Left colon (tissue), 2 donors: ENCODE results near the gene AHCYL1. TPM values are rescaled to one million over a fixed set of nuclear protein-coding genes. Genes with fewer than 3 reads are reported as not detected.

ENCODE experiments used
- ATAC-seq: fragments of 200-7000 bp; cut with Tn5 transposase; one replicate; pipeline ENCODE4 v1.9.1; 2020; ENCODE audit warnings: mild to moderate bottlenecking, moderate library complexity
- DNase-seq, 2 donors: peaks; one replicate each; pipeline ENCODE4 v3.0.0-alpha.2; 2020
- intact Hi-C, 2 donors: fragments of 100-400 bp; cut with DNase I in 1 of 2; cut with micrococcal nuclease in 1 of 2; formaldehyde crosslinking; loops; one replicate each; pipeline versions ENCODE4 v1.11.2 to v1.14.0; 2022; cut with DNase I, micrococcal nuclease
- total RNA-seq, 2 donors: library from RNA; stranded (reverse); fragmentation: NEBNext Ultra II Directional; extraction: Animal tissue kit (Norgen Biotek cat#: 25700); gene quantifications; one replicate each; pipeline ENCODE4 v1.2.1, GENCODE V29; 2021
- donor health status: DM: no; HTN: no; CAD: no.
- donor health status: DM: yes; HTN: yes; CAD: no.

Gene AHCYL1
- total RNA-seq, 2 donors from 2014 or later, result 90.7 to 95.1 TPM

DNA sequence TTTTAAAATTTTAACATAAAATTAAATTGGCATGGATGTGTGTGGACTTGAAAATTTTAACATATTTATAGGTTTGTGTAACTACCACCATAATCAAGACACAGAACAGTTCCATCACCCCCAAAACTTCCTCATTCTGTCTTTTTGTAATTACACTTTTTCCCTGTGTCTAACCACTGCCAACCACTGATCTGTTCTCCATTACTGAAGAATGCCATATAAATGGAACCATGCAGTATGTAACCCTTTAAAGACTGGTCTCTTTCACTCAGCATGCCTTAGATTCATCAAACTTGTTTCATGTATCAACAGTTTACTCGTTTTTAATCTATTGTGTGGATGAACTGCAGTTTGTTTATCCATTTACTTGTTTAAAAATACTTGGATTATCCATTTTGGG is 13.0 kb upstream of the AHCYL1 start:
- ATAC-seq (no peak), DNase-seq (no peak)
- intact Hi-C loops, result no loop called here

GRCh38 chr1:109974191-109974590 is 10.4 kb upstream of the AHCYL1 start:
- intact Hi-C loops, result no loop called here
- DNase-seq (no peak), ATAC-seq (no peak)

GRCh38 chr1:109975718-109976117 is 8.8 kb upstream of the AHCYL1 start:
- intact Hi-C loops, result no loop called here
- ATAC-seq, result no peak
- DNase-seq, result no peak

DNA sequence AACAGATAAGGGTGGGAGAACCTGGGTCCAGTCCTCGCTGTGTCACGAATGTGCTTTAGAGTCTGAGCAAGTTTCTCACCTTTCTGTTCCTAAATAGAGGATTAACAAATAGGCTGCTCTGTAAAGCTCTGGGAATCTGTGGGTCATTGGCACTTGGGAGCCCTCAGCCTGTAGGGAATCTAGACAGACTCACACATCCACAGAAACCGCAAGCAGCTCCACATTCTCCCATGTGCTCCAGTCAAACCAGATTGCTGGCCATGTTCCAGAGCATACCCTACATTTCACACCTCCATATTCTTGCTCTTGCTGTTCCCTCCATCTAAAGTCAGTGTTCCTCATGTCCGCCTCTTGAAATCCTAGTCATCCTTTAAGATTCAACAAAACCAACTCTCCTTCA is 7.8 kb upstream of the AHCYL1 start:
- ATAC-seq (no peak), DNase-seq (no peak)
- intact Hi-C loops, result no loop called here

DNA sequence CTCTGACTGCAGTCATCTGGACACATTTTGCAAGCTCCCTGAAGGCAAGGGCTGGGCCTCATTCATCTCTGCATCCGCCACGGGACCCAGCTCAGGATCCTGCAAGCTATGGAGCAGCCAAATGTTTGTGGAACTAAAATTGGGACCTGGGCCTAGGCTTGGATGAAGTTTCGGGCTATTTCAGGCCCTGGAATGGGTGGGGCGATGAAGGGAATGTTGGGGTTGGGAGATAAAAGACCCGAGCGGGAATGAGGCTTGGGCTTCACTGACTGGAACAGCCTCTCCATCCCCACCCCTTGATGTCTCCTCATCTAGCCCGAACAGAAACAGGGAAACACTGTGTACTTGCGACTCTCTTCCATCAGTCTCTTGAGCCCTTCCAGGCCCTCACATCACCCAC is 7.3 kb upstream of the AHCYL1 start:
- intact Hi-C loops, result no loop called here
- DNase-seq (no peak), ATAC-seq (no peak)

DNA sequence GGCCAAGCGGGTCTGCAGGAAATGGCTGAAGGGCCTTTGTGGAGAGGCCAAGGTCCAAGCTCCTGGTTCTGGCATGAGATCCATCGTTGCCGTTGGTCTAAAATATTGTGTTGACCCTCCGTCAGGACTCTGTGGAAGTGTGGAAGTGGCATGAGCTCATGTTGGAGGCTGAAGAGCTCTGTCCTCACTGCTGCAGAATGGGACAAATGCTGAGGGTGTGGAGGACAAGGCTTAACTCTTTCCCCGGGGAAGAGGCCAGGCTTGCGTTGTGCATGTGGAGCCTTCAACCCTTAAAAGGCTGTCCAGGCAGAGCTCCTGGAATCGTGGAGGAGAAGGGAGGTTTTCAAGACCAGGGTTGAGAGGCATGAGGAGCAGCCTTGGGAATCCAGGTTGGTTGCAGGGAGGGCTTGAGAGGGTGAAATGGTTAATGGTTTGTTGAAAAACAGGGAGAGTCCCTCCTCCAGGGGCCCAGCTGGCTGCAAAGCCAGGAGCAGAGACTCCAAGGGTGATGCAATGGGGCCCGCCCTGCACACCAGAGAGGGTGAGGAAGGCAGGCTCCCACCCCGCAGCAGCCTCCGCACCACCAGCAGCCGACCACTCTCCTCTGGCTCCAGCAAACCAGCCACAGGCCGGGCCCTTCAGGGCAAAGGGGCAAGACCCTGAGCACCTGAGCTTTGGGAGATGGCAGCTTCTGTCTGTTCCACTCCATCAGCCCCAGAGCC is 6.7 kb upstream of the AHCYL1 start:
- DNase-seq, result no peak
- intact Hi-C loops, result no loop called here
- ATAC-seq, result no peak

DNA sequence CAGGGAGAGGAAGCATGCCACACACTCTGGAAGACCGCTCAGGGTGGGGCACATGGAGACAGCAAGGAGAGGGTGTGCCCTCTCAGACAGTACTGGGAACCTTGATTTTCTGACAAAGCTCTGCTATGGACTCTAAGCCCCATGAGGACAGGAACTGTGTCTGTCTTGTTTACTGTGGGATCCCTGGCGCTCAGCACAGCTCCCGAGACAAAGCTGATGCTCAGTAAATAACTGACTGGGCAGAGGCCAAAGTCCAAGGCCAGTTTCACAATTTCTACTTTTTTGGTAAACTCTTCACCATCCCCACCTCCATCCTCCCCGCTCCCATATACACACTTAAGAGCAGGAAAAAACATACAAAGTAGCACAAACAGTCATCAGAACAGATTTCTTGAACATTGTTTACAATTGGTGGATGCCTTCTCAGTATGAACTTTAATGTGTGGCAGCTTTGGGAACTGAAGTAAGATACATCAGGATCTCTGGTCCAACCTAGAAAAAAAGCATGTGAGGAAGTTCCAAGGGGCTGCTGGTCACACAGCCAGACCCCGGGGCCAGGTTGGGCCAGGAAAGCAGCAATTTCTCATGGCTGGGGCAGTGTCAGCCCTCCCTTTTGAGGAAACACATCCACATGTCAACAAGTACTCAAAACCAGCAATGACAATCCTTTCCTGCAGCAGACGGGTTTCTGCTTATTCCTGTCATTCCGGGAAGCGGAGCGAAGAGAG is 5.6 kb upstream of the AHCYL1 start:
- no peak for DNase-seq
- no peak for ATAC-seq
- intact Hi-C loops, result no loop called here

GRCh38 chr1:109979489-109980091 is 5.0 kb upstream of the AHCYL1 start:
- no peak for ATAC-seq
- intact Hi-C loops, result loop anchor here (5.0 to 10.0 kb wide), 2 partner anchors 202 to 435 kb away; partner anchors contain the start of gene GNAI3 (in 1 of the 2)
- DNase-seq, result no peak

DNA sequence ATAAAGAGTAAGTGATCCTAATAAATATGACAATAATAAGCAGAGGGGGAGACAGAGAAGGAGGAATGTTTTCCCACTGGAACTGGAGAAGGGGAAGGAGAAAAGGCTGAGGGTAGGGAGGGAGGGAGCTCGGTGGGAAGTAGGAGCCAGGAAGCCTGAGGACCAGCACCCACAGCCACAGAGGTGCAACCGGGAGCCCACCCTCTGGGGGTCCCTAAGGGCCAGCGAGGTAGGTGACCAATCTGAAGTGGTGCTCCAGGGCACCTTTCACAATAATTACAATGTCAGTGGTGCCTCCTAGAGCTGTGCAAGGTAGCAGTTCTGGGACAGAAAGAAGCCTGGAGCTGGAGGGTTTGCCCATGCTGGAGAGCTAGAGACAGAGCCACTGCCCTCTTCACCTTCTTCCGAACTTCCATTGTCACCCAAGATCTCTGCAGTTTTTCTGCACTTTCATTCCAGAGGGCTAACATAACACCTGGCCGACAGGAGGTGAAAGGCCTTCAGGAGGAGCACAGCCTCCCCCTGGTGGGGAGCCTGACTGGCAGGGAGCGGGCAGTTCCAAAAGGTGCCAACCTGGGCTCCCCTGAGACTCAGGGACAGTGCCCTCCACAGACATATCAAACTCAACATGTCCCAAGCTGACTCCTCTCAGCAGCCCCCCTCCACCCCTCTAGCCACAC is 4.1 kb upstream of the AHCYL1 start:
- ATAC-seq (peak; percentile 31), DNase-seq (peak; percentile 47 to 70)
- intact Hi-C loops, result loop anchor here (5.0 to 10.0 kb wide), 2 partner anchors 203 to 436 kb away; partner anchors contain the start of gene GNAI3 (in 1 of the 2)

GRCh38 chr1:109981004-109981335 is 3.6 kb upstream of the AHCYL1 start:
- intact Hi-C loops, result loop anchor here (5.0 to 10.0 kb wide), 2 partner anchors 204 to 436 kb away; partner anchors contain the start of gene GNAI3 (in 1 of the 2)
- ATAC-seq, result peak; percentile 6
- no peak for DNase-seq

DNA sequence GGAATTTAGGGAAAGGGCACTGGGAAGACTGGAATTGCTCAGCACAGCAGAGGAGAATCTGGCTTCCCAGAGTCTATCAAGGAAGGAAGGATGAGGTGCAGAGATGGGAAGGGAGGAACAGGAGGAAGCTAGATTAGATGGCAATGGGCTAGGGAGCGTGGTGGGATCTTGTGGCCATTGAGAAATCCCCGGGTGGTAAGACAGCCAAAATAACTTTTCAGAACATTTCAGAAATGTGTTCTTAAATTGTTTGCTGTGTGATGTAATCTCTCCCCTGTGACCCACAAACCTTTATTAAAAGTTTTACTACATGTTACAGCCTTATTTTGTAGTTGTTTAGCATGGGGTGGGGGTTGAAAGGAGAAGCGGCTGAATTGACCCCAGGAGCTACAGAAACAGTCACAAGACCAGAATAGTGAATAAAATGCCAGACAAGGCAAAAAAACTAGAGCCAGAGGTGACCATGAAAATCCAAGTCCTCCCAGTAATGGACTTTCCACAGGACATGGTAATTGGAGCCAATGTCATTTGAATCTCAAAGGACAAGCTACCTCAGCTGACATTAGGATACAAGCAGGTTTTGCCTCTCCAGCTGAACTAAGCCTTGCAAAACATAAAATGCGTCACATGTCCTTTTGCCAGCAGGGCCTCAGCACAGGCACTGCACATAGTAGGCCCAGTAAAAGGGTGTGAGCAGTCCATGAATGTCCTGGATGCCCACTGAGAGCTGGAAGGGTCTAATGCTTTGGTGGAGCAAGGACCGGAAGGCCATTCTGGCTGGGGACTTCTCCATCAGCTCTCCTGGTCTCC is 980 bp upstream of the AHCYL1 start:
- ATAC-seq (no peak), DNase-seq (no peak)
- intact Hi-C loops, result loop anchor here (2.0 to 10.0 kb wide), 3 partner anchors 206 to 439 kb away; partner anchors contain the start of gene GNAI3 (in 1 of the 2)

DNA sequence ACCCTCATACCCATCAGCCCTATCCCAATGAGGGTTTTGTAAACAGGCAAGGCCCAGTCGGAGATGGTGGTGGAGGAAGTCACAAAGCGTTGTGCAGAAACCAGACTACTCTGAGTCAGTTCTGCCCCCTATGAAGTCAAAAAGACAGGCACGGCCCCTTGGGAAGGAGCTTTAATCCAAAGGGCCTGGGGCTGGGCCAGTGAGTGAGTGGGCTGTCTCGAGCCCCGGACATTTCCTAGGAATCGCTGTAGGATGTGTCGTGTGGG is 442 bp upstream of the AHCYL1 start:
- peak; percentile 1 for ATAC-seq

DNA sequence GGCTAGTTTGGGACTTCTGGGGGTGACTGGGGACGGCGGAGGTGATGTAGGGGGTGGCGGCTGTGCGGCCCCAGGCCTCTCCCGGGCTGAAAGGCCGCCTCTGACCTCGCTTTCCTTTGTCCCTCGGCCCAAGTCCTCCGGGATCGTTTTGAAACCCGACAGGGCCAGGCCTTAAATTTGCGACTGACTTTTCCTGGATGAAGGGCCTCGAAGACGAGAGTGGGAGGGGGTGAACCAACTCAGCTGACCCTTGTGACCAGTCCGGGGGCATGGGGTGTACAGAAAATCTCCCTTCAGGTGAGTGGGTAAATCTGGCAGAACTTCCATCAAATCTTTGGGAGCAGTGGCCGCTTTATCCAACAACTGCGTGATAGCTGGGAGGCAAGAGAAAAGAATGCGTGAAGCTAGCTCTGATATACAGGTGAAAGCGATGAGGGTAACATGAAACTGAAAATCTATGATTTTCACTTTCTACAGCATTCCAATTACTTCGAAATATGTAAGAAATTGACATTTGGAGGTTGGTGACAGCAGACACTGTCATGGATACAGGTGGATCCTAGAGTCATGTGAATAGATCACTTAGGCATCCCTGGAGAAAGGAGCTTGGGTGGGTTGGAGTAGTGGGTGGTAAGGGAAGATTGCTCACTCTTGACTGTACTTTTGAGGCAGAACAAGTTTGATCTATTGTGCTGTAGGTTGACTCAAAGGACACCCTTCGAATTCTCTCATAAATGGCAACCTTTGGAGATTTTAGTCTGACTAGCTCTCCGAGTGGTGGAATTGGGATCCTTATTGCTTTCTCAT is 885 bp downstream of the AHCYL1 start:
- peak; percentile 29 for ATAC-seq
- DNase-seq, result no peak
- intact Hi-C loops, result loop anchor here in 1 of 2 donors (10.0 kb wide), 1 partner anchor 441 kb away; the partner anchor contains the start of gene GNAI3

More for the DNA sequence above, 442 bp upstream of the AHCYL1 start:
- DNase-seq, result no peak
- intact Hi-C loops, result loop anchor here (5.0 to 10.0 kb wide), 2 partner anchors 207 to 439 kb away; partner anchors contain the start of gene GNAI3 (in 1 of the 2)

DNA sequence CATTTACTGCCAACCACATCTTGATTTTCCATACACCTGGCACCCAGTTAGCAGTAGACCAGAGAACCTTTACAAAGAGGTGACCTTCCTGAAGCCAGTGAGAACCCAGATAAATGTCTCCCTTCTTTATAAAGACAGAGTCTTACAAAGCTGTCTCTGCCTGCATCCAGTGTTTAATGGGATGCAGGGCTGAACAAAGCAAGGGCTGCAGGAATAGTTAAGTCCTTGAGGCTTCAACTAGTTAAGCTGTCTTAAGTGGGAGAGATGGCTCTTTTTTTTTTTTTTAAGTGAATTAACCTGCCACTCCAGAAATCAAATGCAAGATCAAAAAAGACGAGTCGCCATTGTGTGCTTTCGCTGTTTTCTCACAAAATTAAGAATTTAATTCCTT is 1.5 kb downstream of the AHCYL1 start:
- DNase-seq (no peak), ATAC-seq (no peak)
- intact Hi-C loops, result loop anchor here in 1 of 2 donors (10.0 kb wide), 1 partner anchor 441 kb away; the partner anchor contains the start of gene GNAI3

DNA sequence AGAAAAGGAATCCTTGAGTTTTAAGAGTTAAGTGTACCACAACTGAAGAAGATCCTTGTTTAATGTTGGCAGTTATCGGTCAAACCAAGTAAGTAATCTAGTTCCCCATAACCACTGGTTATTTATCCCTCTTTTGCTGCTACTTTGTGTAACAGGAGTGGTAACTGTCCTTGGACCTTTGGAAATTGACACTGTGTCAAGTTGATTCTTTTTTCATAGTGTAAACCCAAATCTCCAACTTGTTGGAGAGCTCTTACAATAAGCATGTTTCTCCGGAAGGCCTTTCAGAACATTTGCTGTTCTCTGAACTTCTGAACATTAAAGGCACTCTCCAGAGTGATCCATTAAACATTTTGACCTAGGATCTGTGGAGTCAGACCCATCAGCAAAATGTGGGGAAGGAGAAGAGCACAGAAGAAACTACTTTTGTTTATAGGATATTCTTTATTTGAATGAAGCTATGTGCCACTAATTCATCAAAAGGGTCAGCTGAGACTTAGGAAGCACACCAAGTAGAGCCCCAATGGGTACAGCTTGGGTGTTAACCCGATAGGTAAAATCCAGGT is 3.9 kb downstream of the AHCYL1 start:
- intact Hi-C loops, result loop anchor here in 1 of 2 donors (10.0 kb wide), 1 partner anchor 444 kb away; the partner anchor contains the start of gene GNAI3
- DNase-seq (no peak), ATAC-seq (no peak)

DNA sequence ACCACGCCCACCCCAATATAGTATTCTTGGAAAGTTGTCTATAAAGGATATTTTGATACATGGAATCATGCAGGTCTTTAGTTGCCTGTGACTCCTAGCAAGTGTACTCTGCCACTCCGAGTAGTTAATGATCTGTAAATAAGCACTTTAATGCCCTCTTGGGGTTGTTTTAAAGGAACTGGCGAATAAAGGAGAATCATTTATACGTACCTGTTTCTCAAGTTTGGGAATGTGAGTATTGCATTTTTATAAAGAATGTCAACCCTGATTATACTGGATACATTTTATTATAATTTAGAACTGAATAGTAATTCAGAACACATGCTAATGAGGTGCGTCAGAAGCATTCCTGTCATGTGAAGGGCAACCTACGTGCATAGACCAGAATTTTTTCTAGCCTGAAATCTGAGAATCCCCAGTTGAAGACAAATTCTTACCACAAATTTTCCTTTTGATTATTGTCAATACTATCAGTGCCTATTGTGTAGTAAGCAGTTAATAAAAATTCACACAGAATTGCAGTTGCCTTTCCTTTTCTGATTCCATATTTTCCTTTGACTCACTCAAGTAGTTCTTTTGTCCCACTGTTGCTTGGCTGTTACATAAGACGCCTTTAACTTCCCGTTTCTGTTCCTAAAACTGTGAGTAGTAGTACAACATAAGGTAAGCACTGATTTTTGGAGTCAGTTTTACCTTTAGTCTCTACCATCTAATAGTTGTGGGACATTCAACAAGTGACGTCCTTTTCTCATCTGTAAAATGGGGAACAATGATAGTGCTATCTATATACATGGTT is 5.1 kb downstream of the AHCYL1 start:
- intact Hi-C loops, result loop anchor here in 1 of 2 donors (10.0 kb wide), 1 partner anchor 445 kb away; the partner anchor contains the start of gene GNAI3
- no peak for ATAC-seq
- no peak for DNase-seq

DNA sequence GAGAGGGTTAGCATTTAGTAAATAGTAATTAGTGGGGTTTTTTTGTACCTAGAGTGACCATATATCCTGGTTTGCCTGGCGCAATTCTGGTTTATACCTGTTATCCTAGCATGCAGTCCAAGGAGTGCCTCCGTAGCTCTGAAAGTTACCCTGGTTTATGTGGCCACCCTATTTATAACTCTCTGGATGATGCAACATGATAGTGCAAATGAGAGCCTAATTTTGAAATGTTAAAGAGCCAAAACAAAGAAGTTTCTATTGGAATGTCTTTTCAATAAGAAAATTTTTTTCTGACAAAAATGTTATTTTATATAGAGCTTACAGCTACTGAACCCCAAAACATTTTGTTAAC is 5.7 kb downstream of the AHCYL1 start:
- ATAC-seq (no peak), DNase-seq (no peak)
- intact Hi-C loops, result no loop called here
